ENCODE results near the gene KCNMA1.

Gene KCNMA1

DNA sequence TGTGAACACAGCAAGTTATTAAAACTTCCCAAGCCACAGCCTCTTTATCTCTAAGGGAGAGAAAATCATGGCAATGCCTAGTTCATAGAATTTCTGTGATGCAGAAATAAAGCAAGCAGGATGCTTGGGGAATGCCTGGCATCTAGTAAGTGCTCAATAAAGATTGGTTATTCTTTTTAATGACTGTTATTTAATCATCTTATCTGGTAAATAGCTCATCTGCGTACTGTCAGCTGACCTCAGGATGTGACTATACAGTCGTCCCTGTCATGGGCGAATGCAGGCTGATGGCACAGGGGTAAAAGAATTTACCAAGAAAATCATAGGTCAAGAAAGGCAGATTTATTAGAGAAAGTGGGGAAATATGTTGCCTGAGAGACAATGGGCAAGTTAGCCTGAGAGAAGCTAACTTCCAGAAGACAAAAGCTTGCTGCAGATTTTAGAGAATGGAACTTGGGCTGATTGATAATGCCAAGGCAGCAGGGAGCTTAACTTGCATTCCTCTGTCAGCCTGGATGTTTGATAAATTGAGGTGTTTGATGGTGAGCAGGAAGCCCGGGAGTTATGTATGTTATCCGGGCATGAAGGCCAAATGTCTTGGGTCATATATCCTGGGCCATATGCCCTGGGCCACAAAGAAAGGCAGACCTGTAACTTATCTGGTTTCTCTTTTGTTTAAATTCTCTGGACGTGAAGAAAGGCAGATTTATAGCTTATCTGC lies 126.0 kb downstream of the KCNMA1 start:
- TF ChIP-seq, protein P1, sequence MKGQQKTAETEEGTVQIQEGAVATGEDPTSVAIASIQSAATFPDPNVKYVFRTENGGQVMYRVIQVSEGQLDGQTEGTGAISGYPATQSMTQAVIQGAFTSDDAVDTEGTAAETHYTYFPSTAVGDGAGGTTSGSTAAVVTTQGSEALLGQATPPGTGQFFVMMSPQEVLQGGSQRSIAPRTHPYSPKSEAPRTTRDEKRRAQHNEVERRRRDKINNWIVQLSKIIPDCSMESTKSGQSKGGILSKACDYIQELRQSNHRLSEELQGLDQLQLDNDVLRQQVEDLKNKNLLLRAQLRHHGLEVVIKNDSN (IDR thresholded peaks at IDR 0.05): no peak
- TF ChIP-seq CREB1 (IDR thresholded peaks at IDR 0.05; ENCODE audit: low read depth) (no peak), RAD21 (IDR thresholded peaks at IDR 0.05; ENCODE audit: low read depth) (no peak), TEAD4 (IDR thresholded peaks at IDR 0.05) (no peak), TAF1 (IDR thresholded peaks at IDR 0.05; ENCODE audit: low read depth) (no peak), CEBPB (IDR thresholded peaks at IDR 0.05) (no peak), TCF12 (IDR thresholded peaks at IDR 0.05; ENCODE audit: low read depth) (no peak), ZBTB7A (IDR thresholded peaks at IDR 0.05; ENCODE audit: low read depth) (no peak)

- TF ChIP-seq REST (IDR thresholded peaks at IDR 0.05; ENCODE audit: low read depth) (no peak), RAD21 (IDR thresholded peaks at IDR 0.05; ENCODE audit: low read depth) (no peak), TEAD4 (IDR thresholded peaks at IDR 0.05) (no peak), ZBTB7A (IDR thresholded peaks at IDR 0.05; ENCODE audit: low read depth) (no peak), TCF12 (IDR thresholded peaks at IDR 0.05; ENCODE audit: low read depth) (no peak), YY1 (IDR thresholded peaks at IDR 0.05; ENCODE audit: low read depth) (no peak), CEBPB (IDR thresholded peaks at IDR 0.05) (no peak), NFIC (IDR thresholded peaks at IDR 0.05) (no peak; the same call in 1 of the 2 replicates), EGR1 (IDR thresholded peaks at IDR 0.05) (no peak), CREB1 (IDR thresholded peaks at IDR 0.05; ENCODE audit: low read depth) (no peak), EP300 (IDR thresholded peaks at IDR 0.05; ENCODE audit: borderline replicate concordance) (no peak), MAX (IDR thresholded peaks at IDR 0.05) (no peak), TAF1 (IDR thresholded peaks at IDR 0.05; ENCODE audit: low read depth) (no peak), FOXM1 (IDR thresholded peaks at IDR 0.05; ENCODE audit: borderline replicate concordance, low read depth) (no peak)
- TF ChIP-seq, protein P1 (IDR thresholded peaks at IDR 0.05): no peak
Observed at GRCh38 chr10:77510695-77511094, 126.9 kb downstream of the KCNMA1 start.

DNA sequence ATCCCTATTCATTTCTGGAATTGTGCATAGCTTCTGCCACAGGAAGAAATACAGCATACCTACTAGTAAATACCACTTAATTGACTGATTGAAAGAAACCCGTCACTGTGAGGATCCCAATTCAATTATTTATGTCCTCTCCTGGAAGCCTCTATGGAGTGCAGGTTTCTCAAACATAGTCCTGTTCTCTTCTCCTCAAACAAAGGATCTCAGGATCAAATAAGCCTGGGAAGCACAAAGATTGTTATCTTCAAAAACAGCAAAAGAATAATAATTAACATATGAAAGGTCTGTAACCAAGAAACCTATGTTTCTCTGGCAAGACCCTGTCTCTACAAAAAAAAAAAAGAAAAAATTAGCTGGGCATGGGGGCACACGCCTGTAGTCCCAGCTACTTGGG lies 127.3 kb downstream of the KCNMA1 start:
- TF ChIP-seq, protein P1 (IDR thresholded peaks at IDR 0.05): no peak
- no peak for TF ChIP-seq MAX (IDR thresholded peaks at IDR 0.05)
- TF ChIP-seq EGR1 (IDR thresholded peaks at IDR 0.05): no peak
- no peak for TF ChIP-seq EP300 (IDR thresholded peaks at IDR 0.05; ENCODE audit: borderline replicate concordance)
- TF ChIP-seq YY1 (IDR thresholded peaks at IDR 0.05; ENCODE audit: low read depth): no peak
- no peak for TF ChIP-seq TEAD4 (IDR thresholded peaks at IDR 0.05)
- no peak for TF ChIP-seq TAF1 (IDR thresholded peaks at IDR 0.05; ENCODE audit: low read depth)
- no peak for TF ChIP-seq CREB1 (IDR thresholded peaks at IDR 0.05; ENCODE audit: low read depth)
- TF ChIP-seq REST (IDR thresholded peaks at IDR 0.05; ENCODE audit: low read depth): no peak
- TF ChIP-seq FOXM1 (IDR thresholded peaks at IDR 0.05; ENCODE audit: borderline replicate concordance, low read depth): no peak
- TF ChIP-seq RAD21 (IDR thresholded peaks at IDR 0.05; ENCODE audit: low read depth): no peak
- TF ChIP-seq TCF12 (IDR thresholded peaks at IDR 0.05; ENCODE audit: low read depth): no peak
- no peak for TF ChIP-seq NFIC (IDR thresholded peaks at IDR 0.05)
- no peak for TF ChIP-seq CEBPB (IDR thresholded peaks at IDR 0.05)
- TF ChIP-seq ZBTB7A (IDR thresholded peaks at IDR 0.05; ENCODE audit: low read depth): no peak

- TF ChIP-seq MAX (IDR thresholded peaks at IDR 0.05) (no peak), ZBTB7A (IDR thresholded peaks at IDR 0.05; ENCODE audit: low read depth) (no peak), EP300 (IDR thresholded peaks at IDR 0.05; ENCODE audit: borderline replicate concordance) (no peak), EGR1 (IDR thresholded peaks at IDR 0.05) (no peak), NFIC (IDR thresholded peaks at IDR 0.05) (no peak), TEAD4 (IDR thresholded peaks at IDR 0.05) (no peak), TCF12 (IDR thresholded peaks at IDR 0.05; ENCODE audit: low read depth) (no peak), TAF1 (IDR thresholded peaks at IDR 0.05; ENCODE audit: low read depth) (no peak), YY1 (IDR thresholded peaks at IDR 0.05; ENCODE audit: low read depth) (no peak), REST (IDR thresholded peaks at IDR 0.05; ENCODE audit: low read depth) (no peak), RAD21 (IDR thresholded peaks at IDR 0.05; ENCODE audit: low read depth) (no peak), CEBPB (IDR thresholded peaks at IDR 0.05) (no peak), CREB1 (IDR thresholded peaks at IDR 0.05; ENCODE audit: low read depth) (no peak), FOXM1 (IDR thresholded peaks at IDR 0.05; ENCODE audit: borderline replicate concordance, low read depth) (no peak)
- TF ChIP-seq, protein P1 (IDR thresholded peaks at IDR 0.05): no peak
Observed at GRCh38 chr10:77509391-77509790, 128.2 kb downstream of the KCNMA1 start.

Measured in Ishikawa (cell line).